Smooth muscle cell (in vitro differentiated cells): ENCODE data around the gene ZNF770. TPM values are rescaled to one million over a fixed set of nuclear protein-coding genes. Genes with fewer than 3 reads are reported as not detected.

Experiments
- DNase-seq: peaks from one replicate; lab custom pipeline; 2025; ENCODE audit not compliant: unreplicated experiment; lab: John Stamatoyannopoulos, UW
- H2AFZ ChIP-seq: fragments of 200-600 bp; sonication (generic); 2 replicates; pipeline ENCODE4 v1.6.0; 2016; ENCODE audit warnings: antibody characterized with exemption, low read depth, mild to moderate bottlenecking
- H3F3A ChIP-seq: fragments of 200-600 bp; sonication (generic); 2 replicates; pipeline ENCODE4 v1.6.0; 2017; ENCODE audit warnings: antibody characterized with exemption, low read depth
- H3K27ac ChIP-seq: fragments of 200-600 bp; sonication (generic); 2 replicates; pipeline ENCODE4 v1.5.1; 2016; ENCODE audit warnings: low read depth, mild to moderate bottlenecking
- H3K27me3 ChIP-seq: fragments of 200-600 bp; sonication (generic); 2 replicates; pipeline ENCODE4 v1.6.1; 2016; ENCODE audit warnings: low read depth, mild to moderate bottlenecking
- H3K36me3 ChIP-seq: fragments of 200-600 bp; sonication (generic); 2 replicates; pipeline ENCODE4 v1.5.1; 2016; ENCODE audit warnings: low read depth
- H3K4me1 ChIP-seq: fragments of 200-600 bp; sonication (generic); 2 replicates; pipeline ENCODE4 v1.5.1; 2016; ENCODE audit warnings: low read depth
- H3K4me2 ChIP-seq: fragments of 200-600 bp; sonication (generic); 2 replicates; pipeline ENCODE4 v1.6.0; 2016; ENCODE audit warnings: mild to moderate bottlenecking
- H3K4me3 ChIP-seq: fragments of 200-600 bp; sonication (generic); 2 replicates; pipeline ENCODE4 v1.5.1; 2016; ENCODE audit warnings: mild to moderate bottlenecking
- H3K79me2 ChIP-seq: fragments of 200-600 bp; sonication (generic); 2 replicates; pipeline ENCODE4 v1.6.0; 2016; ENCODE audit warnings: low read depth, mild to moderate bottlenecking
- H3K9ac ChIP-seq: fragments of 200-600 bp; sonication (generic); 2 replicates; pipeline ENCODE4 v1.6.0; 2016; ENCODE audit warnings: low read depth
- H3K9me3 ChIP-seq: fragments of 200-600 bp; sonication (generic); replicated peaks from 2 replicates; pipeline ENCODE4 v1.5.1; 2016; ENCODE audit warnings: low read depth
- H4K20me1 ChIP-seq: fragments of 200-600 bp; sonication (generic); 2 replicates; pipeline ENCODE4 v1.6.0; 2016; ENCODE audit warnings: low read depth
- WGBS: methylation state at CpG from one replicate; pipeline ENCODE4 v1.1.7; 2016; ENCODE audit warnings: low lambda C conversion rate; 5-methylcytosine and 5-hydroxymethylcytosine counted together
- polyA plus RNA-seq: library from polyadenylated mRNA; unstranded; fragments of >200 nt; fragmentation: Nextera tagmentation; extraction: Ambion mirVana; gene quantifications from 2 replicates; pipeline ENCODE4 v1.2.1, GENCODE V29; 2016
- total RNA-seq: library from RNA; depleted of rRNA; stranded (reverse); fragments of >200 nt; gene quantifications from 2 replicates; pipeline ENCODE4 v1.2.3, GENCODE V29; 2014
- TF ChIP-seq, protein P1 (sequence below): fragments of 200-600 bp; sonication (generic); IDR thresholded peaks from 2 replicates; pipeline ENCODE4 v1.5.1; 2017; ENCODE audit warnings: borderline replicate concordance, mild to moderate bottlenecking, antibody characterized with exemption; ENCODE audit not compliant: insufficient read depth, poor library complexity, severe bottlenecking

ZNF770 gene
- total RNA-seq (28.7 and 31.1 TPM in 2 replicates), polyA plus RNA-seq (32.4 and 34.2 TPM in 2 replicates)

GRCh38 chr15:34988027-34988902 lies at the start of gene ZNF770:
TSS of gene ZNF770 (minus strand) at chr15:34988287. CDS start at chr15:34983434, 4,853 bp downstream.
- peaks cover 37% of the 10 kb centered on the region for H4K20me1 ChIP-seq
- no peaks in the 10 kb centered on the region for H3K36me3 ChIP-seq
- peak within 1 kb of the TSS; percentile 100 for H2AFZ ChIP-seq
- H3K4me2 ChIP-seq: peak within 1 kb of the TSS; percentile 99
- no peaks in the 10 kb centered on the region for H3K27me3 ChIP-seq
- peaks cover 21% of the 10 kb centered on the region for H3K4me1 ChIP-seq
- TF ChIP-seq, protein P1, sequence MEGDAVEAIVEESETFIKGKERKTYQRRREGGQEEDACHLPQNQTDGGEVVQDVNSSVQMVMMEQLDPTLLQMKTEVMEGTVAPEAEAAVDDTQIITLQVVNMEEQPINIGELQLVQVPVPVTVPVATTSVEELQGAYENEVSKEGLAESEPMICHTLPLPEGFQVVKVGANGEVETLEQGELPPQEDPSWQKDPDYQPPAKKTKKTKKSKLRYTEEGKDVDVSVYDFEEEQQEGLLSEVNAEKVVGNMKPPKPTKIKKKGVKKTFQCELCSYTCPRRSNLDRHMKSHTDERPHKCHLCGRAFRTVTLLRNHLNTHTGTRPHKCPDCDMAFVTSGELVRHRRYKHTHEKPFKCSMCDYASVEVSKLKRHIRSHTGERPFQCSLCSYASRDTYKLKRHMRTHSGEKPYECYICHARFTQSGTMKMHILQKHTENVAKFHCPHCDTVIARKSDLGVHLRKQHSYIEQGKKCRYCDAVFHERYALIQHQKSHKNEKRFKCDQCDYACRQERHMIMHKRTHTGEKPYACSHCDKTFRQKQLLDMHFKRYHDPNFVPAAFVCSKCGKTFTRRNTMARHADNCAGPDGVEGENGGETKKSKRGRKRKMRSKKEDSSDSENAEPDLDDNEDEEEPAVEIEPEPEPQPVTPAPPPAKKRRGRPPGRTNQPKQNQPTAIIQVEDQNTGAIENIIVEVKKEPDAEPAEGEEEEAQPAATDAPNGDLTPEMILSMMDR: no peak
- peak within 1 kb of the TSS; percentile 96 for H3K27ac ChIP-seq
- under 1% methylated on average over 60 of the region's 60 CpGs for WGBS
- peak; percentile 56 for DNase-seq
- no peaks in the 10 kb centered on the region for H3K9me3 ChIP-seq
- peak within 1 kb of the TSS; percentile 96 for H3K9ac ChIP-seq
- peaks cover 48% of the 10 kb centered on the region for H3K79me2 ChIP-seq
- H3F3A ChIP-seq: no peaks in the 10 kb centered on the region
- H3K4me3 ChIP-seq: peak within 1 kb of the TSS; percentile 84

- TF ChIP-seq, protein P1: no peak
- Histone ChIP-seq H3K27me3 (no peaks in the 10 kb centered on the region), H4K20me1 (no peaks in the 10 kb centered on the region), H3K4me3 (no peak overlapping the region), H3K9me3 (no peaks in the 10 kb centered on the region), H3K4me1 (no peaks in the 10 kb centered on the region), H3K36me3 (no peaks in the 10 kb centered on the region), H3K9ac (no peak overlapping the region), H3F3A (no peaks in the 10 kb centered on the region), H3K27ac (no peak overlapping the region), H3K79me2 (no peaks in the 10 kb centered on the region), H3K4me2 (no peak overlapping the region), H2AFZ (no peak overlapping the region)
- no peak for DNase-seq
- 96% methylated on average over 6 of the region's 6 CpGs for WGBS
Observed at GRCh38 chr15:35028235-35028984, 40.3 kb upstream of the ZNF770 start.

DNA sequence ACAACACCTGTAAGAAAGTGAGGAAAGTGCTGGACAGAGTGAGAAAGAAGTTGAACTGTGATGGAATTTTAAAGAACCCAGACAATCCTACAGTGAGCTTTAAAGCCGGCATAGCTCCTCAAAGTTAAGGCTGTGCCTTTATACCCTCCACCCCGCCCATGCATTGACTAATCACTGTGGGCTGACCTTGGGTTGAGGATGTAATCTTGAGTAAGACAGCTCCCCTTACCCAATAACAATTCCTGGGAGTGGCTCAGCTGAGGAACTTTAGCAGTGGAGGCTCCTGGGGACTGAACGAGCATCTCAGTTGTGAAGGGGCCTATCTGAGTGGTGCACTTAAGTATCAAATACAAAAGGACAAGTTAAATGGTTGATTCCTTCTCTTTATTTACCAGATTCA lies 35.7 kb upstream of the ZNF770 start:
- no peak overlapping the region for H2AFZ ChIP-seq
- H3K9me3 ChIP-seq: no peaks in the 10 kb centered on the region
- TF ChIP-seq, protein P1: no peak
- H3K4me2 ChIP-seq: no peak overlapping the region
- no peak overlapping the region for H3K27ac ChIP-seq
- 78% methylated on average over 3 of the region's 3 CpGs for WGBS
- no peaks in the 10 kb centered on the region for H3K79me2 ChIP-seq
- H3F3A ChIP-seq: no peaks in the 10 kb centered on the region
- no peak overlapping the region for H3K4me3 ChIP-seq
- DNase-seq: no peak
- no peaks in the 10 kb centered on the region for H4K20me1 ChIP-seq
- H3K9ac ChIP-seq: no peak overlapping the region
- H3K36me3 ChIP-seq: no peaks in the 10 kb centered on the region
- H3K27me3 ChIP-seq: no peaks in the 10 kb centered on the region
- no peaks in the 10 kb centered on the region for H3K4me1 ChIP-seq
